Lower lobe of right lung (tissue), 2 donors: ENCODE results near the gene FAM110C. TPM values are rescaled to one million over a fixed set of nuclear protein-coding genes. Genes with fewer than 3 reads are reported as not detected.

Source experiments
- ATAC-seq, 2 donors: fragments of 200-7000 bp; cut with Tn5 transposase; one replicate each; pipeline ENCODE4 v1.9.1; 2020 to 2022; ENCODE audit warnings: mild to moderate bottlenecking in 2 of 2, moderate library complexity in 2 of 2
- DNase-seq: peaks from one replicate; pipeline ENCODE4 v3.0.0-alpha.2; 2020
- H3K27ac ChIP-seq: fragments of 200-600 bp; one replicate; pipeline ENCODE4 v1.8.0; 2022
- H3K27me3 ChIP-seq: fragments of 200-600 bp; one replicate; pipeline ENCODE4 v1.8.0; 2022; ENCODE audit warnings: low read depth
- H3K36me3 ChIP-seq: fragments of 200-600 bp; one replicate; pipeline ENCODE4 v1.8.0; 2022; ENCODE audit warnings: mild to moderate bottlenecking
- H3K4me1 ChIP-seq: fragments of 200-600 bp; one replicate; pipeline ENCODE4 v1.8.0; 2022
- H3K4me3 ChIP-seq: fragments of 200-600 bp; one replicate; pipeline ENCODE4 v1.8.0; 2022; ENCODE audit warnings: mild to moderate bottlenecking
- H3K9me3 ChIP-seq: fragments of 200-600 bp; one replicate; pipeline ENCODE4 v1.8.0; 2022
- intact Hi-C: fragments of 100-400 bp; cut with DNase I; formaldehyde crosslinking; loops from one replicate; pipeline ENCODE4 v1.11.0; 2022
- total RNA-seq: library from RNA; stranded (reverse); fragmentation: NEBNext Ultra II Directional; extraction: Animal tissue kit (Norgen Biotek cat#: 25700); gene quantifications from one replicate; pipeline ENCODE4 v1.2.1, GENCODE V29; 2021
- TF ChIP-seq, protein P1 (sequence below): fragments of 200-600 bp; IDR thresholded peaks from one replicate; pipeline ENCODE4 v1.8.0; 2022; ENCODE audit warnings: antibody characterized with exemption, mild to moderate bottlenecking
- donor health status: DM: no; HTN: yes; CAD: no; lungs with severe emphysema.

The FAM110C gene
- total RNA-seq, 1 donor from 2014 or later, result 3.6 TPM

DNA sequence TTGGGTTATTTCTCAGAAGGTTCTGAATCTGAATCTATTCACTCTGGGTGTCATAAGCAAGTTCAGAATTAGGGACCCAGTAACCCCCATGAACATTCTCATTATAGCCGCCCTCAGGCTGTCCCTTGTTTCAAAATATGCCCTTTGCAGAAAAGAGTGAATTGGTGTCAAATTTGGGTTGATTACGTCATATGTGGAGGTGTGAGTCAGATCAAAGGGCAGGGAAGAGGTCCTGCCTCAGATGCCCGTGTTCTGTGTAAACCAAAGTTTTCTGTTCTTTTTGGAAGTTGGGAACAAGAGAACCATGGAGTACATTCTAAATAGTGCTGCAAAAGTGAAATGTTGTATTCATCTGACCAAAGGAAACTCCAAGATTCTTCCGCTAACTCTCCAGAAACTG lies 5.8 kb downstream of the FAM110C start:
- intact Hi-C loops, result no loop called here

GRCh38 chr2:38155-38554 lies 8.2 kb downstream of the FAM110C start:
- H3K4me1 ChIP-seq, result peaks cover 14% of the 10 kb centered on the region
- DNase-seq (no peak), ATAC-seq (no peak)
- TF ChIP-seq, protein P1, sequence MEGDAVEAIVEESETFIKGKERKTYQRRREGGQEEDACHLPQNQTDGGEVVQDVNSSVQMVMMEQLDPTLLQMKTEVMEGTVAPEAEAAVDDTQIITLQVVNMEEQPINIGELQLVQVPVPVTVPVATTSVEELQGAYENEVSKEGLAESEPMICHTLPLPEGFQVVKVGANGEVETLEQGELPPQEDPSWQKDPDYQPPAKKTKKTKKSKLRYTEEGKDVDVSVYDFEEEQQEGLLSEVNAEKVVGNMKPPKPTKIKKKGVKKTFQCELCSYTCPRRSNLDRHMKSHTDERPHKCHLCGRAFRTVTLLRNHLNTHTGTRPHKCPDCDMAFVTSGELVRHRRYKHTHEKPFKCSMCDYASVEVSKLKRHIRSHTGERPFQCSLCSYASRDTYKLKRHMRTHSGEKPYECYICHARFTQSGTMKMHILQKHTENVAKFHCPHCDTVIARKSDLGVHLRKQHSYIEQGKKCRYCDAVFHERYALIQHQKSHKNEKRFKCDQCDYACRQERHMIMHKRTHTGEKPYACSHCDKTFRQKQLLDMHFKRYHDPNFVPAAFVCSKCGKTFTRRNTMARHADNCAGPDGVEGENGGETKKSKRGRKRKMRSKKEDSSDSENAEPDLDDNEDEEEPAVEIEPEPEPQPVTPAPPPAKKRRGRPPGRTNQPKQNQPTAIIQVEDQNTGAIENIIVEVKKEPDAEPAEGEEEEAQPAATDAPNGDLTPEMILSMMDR, result no peak
- intact Hi-C loops, result no loop called here
- H3K27me3 ChIP-seq, result no peaks in the 10 kb centered on the region
- no peak overlapping the region for H3K4me3 ChIP-seq
- no peak overlapping the region for H3K27ac ChIP-seq
- no peaks in the 10 kb centered on the region for H3K36me3 ChIP-seq
- H3K9me3 ChIP-seq, result no peaks in the 10 kb centered on the region

More for the DNA sequence above, 5.8 kb downstream of the FAM110C start:
- Histone ChIP-seq H3K27me3 (peaks cover 13% of the 10 kb centered on the region), H3K4me1 (peaks cover 16% of the 10 kb centered on the region), H3K36me3 (no peaks in the 10 kb centered on the region), H3K9me3 (no peaks in the 10 kb centered on the region), H3K27ac (no peak overlapping the region), H3K4me3 (no peak overlapping the region)
- DNase-seq (no peak), ATAC-seq (no peak)
- TF ChIP-seq, protein P1, result no peak

DNA sequence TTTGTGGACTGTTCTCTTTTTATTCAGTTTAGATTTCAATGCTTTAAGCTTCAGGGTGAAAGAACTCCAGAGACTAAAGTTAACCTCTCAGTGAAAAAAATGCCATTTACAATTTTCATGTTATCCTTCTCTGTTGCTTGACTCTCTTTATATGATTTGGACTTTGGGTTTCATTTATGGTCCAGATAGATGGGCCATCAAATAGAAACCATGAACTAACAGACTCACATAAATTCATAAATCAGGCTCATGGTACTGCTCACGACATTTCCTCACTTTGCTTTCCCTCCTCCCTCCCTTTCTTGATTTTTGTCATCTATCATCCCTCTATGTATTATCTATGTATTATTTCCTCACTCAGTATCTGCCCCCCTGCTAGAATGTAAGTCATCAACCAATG lies 10.0 kb downstream of the FAM110C start:
- Histone ChIP-seq H3K9me3 (no peaks in the 10 kb centered on the region), H3K4me3 (no peak overlapping the region), H3K36me3 (no peaks in the 10 kb centered on the region), H3K4me1 (peaks cover 12% of the 10 kb centered on the region), H3K27me3 (no peaks in the 10 kb centered on the region), H3K27ac (no peak overlapping the region)
- intact Hi-C loops, result no loop called here
- no peak for ATAC-seq
- DNase-seq, result no peak
- TF ChIP-seq, protein P1, result no peak

- peak; percentile 85 to 94 for ATAC-seq
- TF ChIP-seq, protein P1, result no peak
- H3K27ac ChIP-seq, result no peak overlapping the region
Observed at GRCh38 chr2:35852-36251, 10.5 kb downstream of the FAM110C start.

DNA sequence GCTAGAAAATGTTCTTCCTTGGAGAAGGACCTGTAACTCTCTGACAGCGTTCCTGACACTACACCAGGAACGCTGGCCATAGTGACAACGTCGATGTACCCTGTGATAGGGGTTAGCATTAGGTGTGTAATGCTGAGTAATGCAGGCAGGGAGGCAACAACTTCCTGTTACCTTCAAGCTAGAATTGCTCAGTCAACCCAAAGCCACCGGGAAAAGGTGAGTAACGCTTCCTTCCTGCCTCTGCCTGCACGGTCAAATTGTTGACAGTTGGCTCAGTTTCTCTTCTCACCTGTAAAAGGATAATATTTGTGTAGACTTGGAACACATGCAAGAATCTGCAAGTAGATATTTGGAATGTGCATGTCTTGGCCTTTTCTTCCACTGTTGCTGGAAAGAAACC lies 12.7 kb downstream of the FAM110C start:
- H3K4me1 ChIP-seq, result peaks cover 12% of the 10 kb centered on the region
- H3K36me3 ChIP-seq, result no peaks in the 10 kb centered on the region
- TF ChIP-seq, protein P1, result no peak
- no peaks in the 10 kb centered on the region for H3K27me3 ChIP-seq
- intact Hi-C loops, result no loop called here
- H3K9me3 ChIP-seq, result no peaks in the 10 kb centered on the region
- H3K4me3 ChIP-seq, result no peak overlapping the region
- ATAC-seq, result peak; percentile 51 to 74
- H3K27ac ChIP-seq, result no peak overlapping the region
- DNase-seq, result no peak

More at GRCh38 chr2:35852-36251, 10.5 kb downstream of the FAM110C start:
- H3K9me3 ChIP-seq, result no peaks in the 10 kb centered on the region
- H3K27me3 ChIP-seq, result no peaks in the 10 kb centered on the region
- no peaks in the 10 kb centered on the region for H3K36me3 ChIP-seq
- DNase-seq, result peak; percentile 74
- intact Hi-C loops, result no loop called here
- peaks cover 12% of the 10 kb centered on the region for H3K4me1 ChIP-seq
- no peak overlapping the region for H3K4me3 ChIP-seq

- H3K9me3 ChIP-seq, result no peaks in the 10 kb centered on the region
Observed at GRCh38 chr2:32068-32467, 14.2 kb downstream of the FAM110C start.

More at GRCh38 chr2:32068-32467, 14.2 kb downstream of the FAM110C start:
- no peak overlapping the region for H3K27ac ChIP-seq
- peaks cover 12% of the 10 kb centered on the region for H3K4me1 ChIP-seq
- H3K4me3 ChIP-seq, result no peak overlapping the region
- ATAC-seq (no peak), DNase-seq (no peak)
- no peaks in the 10 kb centered on the region for H3K27me3 ChIP-seq
- intact Hi-C loops, result no loop called here
- H3K36me3 ChIP-seq, result no peaks in the 10 kb centered on the region
- TF ChIP-seq, protein P1, result no peak
